DOHH2 (cell line): Measurements from ENCODE around the gene KRTDAP.

ENCODE experiments used
- CTCF ChIP-seq: fragments of 200-600 bp; sonication (generic); IDR thresholded peaks from one replicate; pipeline ENCODE4 v1.5.1; 2014; ENCODE audit warnings: antibody characterized with exemption, mild to moderate bottlenecking, low read depth, low read length; ENCODE audit not compliant: poor library complexity, severe bottlenecking
- EZH2phosphoT487 ChIP-seq: fragments of 200-600 bp; sonication (generic); IDR thresholded peaks from 2 replicates; pipeline ENCODE4 v1.6.1; 2017; ENCODE audit warnings: borderline replicate concordance, mild to moderate bottlenecking, antibody characterized with exemption, low read length, moderate library complexity, mixed read lengths

- TF ChIP-seq CTCF: no peak
- peak; percentile 75; the same call in 1 of the 2 replicates for TF ChIP-seq EZH2phosphoT487
Measured at GRCh38 chr19:35462476-35462953, 27.7 kb downstream of the KRTDAP start.
